22Rv1 (cell line): ENCODE results near the gene LIN7C.

ENCODE experiments used
- H3K27ac ChIP-seq: fragments of 450-650 bp; 2 replicates; pipeline ENCODE4 v1.5.1; 2017
- CTCF ChIP-seq: fragments of 450-650 bp; IDR thresholded peaks from 2 replicates; pipeline ENCODE4 v1.5.1; 2017; ENCODE audit warnings: mild to moderate bottlenecking
- ZFX ChIP-seq: fragments of 450-650 bp; IDR thresholded peaks from 2 replicates; pipeline ENCODE4 v1.6.1; 2017; ENCODE audit warnings: antibody characterized with exemption, borderline replicate concordance

Gene LIN7C, protein sequence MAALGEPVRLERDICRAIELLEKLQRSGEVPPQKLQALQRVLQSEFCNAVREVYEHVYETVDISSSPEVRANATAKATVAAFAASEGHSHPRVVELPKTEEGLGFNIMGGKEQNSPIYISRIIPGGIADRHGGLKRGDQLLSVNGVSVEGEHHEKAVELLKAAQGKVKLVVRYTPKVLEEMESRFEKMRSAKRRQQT

GRCh38 chr11:27506200-27507182 is at the start of gene LIN7C:
Gene LIN7C, minus strand, starts transcription at chr11:27506769. Its CDS starts 17 bp downstream, at chr11:27506752.
- TF ChIP-seq ZFX (no peak), CTCF (0 out of 2 replicates have a peak, but pooled peaks have one; percentile 16)
- peak within 1 kb of the TSS; percentile 76 for H3K27ac ChIP-seq

DNA sequence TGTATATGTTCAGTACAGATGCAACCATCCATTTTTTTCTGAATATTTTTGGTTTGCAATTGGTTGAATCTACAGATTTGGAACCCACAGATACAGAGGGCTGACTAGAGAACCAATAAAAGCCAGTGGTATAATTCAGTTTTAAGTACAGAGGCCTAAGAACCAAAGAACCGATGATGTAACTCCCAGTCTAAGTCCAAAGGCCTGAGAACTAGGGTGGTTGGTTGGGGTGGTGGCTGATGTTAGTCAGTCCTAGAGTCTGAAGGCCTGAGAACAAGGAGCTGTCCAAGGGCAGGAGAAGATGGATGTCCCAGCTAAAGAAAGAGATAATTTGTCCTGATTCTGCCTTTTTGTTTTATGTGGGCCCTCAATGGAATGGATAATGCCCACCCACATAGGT is 48.7 kb upstream of the LIN7C start:
- TF ChIP-seq ZFX = no peak
- TF ChIP-seq CTCF = no peak
- no peak overlapping the region for H3K27ac ChIP-seq

- no peak overlapping the region for H3K27ac ChIP-seq
- TF ChIP-seq ZFX = no peak
- TF ChIP-seq CTCF = no peak
These were observed 46.6 kb upstream of the LIN7C start for GRCh38 chr11:27553186-27553585.

- no peak for TF ChIP-seq ZFX
- H3K27ac ChIP-seq = no peak overlapping the region
These were observed 45.8 kb upstream of the LIN7C start for GRCh38 chr11:27552341-27552740.

GRCh38 chr11:27551127-27551526 is 44.6 kb upstream of the LIN7C start:
- TF ChIP-seq CTCF (no peak), ZFX (no peak)
- no peak overlapping the region for H3K27ac ChIP-seq

DNA sequence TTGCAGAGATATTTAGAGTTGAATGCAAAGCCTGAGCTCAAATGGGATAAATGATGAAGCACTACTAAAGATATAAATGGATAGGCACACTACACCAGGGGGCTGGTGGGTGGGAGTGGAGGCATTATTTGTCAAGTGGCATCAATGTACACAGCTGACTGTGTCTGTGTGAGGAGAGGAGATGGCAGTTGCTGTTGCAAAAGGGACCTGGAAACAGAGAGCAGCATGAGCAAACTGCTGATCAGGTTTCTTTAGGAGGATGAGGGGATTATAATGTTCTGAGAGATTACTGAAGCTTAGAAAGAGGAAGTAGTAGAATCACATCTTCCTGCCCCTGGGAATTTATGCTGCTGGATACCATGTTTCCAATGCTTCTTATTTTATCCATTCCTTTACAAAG is 39.4 kb upstream of the LIN7C start:
- TF ChIP-seq ZFX (no peak), CTCF (no peak)
- H3K27ac ChIP-seq = no peak overlapping the region

GRCh38 chr11:27545035-27545434 is 38.5 kb upstream of the LIN7C start:
- TF ChIP-seq ZFX (no peak), CTCF (no peak)
- H3K27ac ChIP-seq = no peak overlapping the region
